ENCODE results near the gene MAPK6.

- TF ChIP-seq EZH2 (IDR thresholded peaks at IDR 0.05; ENCODE audit: insufficient read depth, low read length), result no peak
- no peak for TF ChIP-seq CTCF (IDR thresholded peaks at IDR 0.05; ENCODE audit: insufficient read depth, low read depth, low read length)
Measured at GRCh38 chr15:52023169-52023922, 4.3 kb downstream of the MAPK6 start.
